Measurements from ENCODE around the gene AKNA.

DNA sequence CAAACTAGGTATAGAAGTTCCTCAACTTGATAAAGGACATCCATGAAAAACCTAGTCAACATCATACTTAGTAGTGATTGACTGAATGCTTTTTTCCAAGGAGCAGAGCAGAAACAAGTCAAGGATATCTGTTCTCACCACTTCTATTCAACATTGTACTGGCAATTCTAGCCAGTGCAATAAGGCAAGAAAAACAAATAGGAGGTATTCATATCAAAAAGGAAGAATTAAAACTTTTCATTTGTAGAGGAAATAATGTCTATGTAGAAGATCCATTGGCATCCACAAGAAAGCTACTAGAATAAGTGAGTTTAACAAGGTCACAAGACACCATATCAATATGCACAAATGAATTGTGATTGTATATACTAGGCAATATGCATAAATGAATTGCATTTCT lies 93.1 kb downstream of the AKNA start:
- TF ChIP-seq, protein P1, sequence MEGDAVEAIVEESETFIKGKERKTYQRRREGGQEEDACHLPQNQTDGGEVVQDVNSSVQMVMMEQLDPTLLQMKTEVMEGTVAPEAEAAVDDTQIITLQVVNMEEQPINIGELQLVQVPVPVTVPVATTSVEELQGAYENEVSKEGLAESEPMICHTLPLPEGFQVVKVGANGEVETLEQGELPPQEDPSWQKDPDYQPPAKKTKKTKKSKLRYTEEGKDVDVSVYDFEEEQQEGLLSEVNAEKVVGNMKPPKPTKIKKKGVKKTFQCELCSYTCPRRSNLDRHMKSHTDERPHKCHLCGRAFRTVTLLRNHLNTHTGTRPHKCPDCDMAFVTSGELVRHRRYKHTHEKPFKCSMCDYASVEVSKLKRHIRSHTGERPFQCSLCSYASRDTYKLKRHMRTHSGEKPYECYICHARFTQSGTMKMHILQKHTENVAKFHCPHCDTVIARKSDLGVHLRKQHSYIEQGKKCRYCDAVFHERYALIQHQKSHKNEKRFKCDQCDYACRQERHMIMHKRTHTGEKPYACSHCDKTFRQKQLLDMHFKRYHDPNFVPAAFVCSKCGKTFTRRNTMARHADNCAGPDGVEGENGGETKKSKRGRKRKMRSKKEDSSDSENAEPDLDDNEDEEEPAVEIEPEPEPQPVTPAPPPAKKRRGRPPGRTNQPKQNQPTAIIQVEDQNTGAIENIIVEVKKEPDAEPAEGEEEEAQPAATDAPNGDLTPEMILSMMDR (IDR thresholded peaks at IDR 0.05), result no peak
- TF ChIP-seq EP300 (IDR thresholded peaks at IDR 0.05) (no peak), POLR2A (IDR thresholded peaks at IDR 0.05) (no peak)
